Uterus (tissue), 2 donors: ENCODE results near the gene VPS50.

ENCODE experiments used
- CTCF ChIP-seq, 4 experiments: fragments of 200-600 bp in 2 of 4; fragments of 450-650 bp in 2 of 4; sonication (generic) in 2 of 4; IDR thresholded peaks; one replicate each; pipeline ENCODE4 v1.5.1; 2016 to 2019; ENCODE audit warnings: antibody characterized with exemption in 4 of 4, mild to moderate bottlenecking in 2 of 4, moderate library complexity in 1 of 4
- POLR2A ChIP-seq, 2 donors: fragments of 450-650 bp; IDR thresholded peaks; one replicate each; pipeline ENCODE4 v1.6.1; 2016; ENCODE audit warnings: antibody characterized with exemption in 2 of 2, mild to moderate bottlenecking in 1 of 2, moderate library complexity in 1 of 2

DNA sequence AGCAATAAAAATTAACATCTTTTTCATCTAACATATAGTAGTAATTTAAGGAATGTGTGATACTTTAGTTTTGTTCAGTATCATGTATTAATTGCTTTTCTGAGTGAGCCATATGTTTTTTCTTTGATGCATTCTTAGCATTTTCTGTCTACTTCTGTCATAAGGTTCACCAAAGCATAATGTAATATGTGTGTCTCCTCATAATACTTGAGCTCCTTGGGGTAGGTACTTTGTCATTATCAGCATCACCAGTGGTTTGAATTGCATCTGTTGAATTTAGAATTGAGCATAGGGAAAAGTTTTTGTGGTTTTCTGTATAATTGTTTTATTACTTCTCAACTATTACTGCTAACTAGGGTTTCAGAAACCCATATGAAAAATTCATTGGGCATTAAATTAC lies 26.5 kb downstream of the VPS50 start:
- no peak for TF ChIP-seq CTCF (IDR thresholded peaks at IDR 0.05)
- no peak for TF ChIP-seq POLR2A (IDR thresholded peaks at IDR 0.05)
